Mesothelial cell of epicardium (in vitro differentiated cells): ENCODE data around the gene DISC1. TPM values are rescaled to one million over a fixed set of nuclear protein-coding genes. Genes with fewer than 3 reads are reported as not detected.

ENCODE experiments used
- DNase-seq, 2 experiments: peaks; one replicate each; pipeline ENCODE4 v3.0.0; 2021; ENCODE audit warnings: low spot score in 2 of 2; ENCODE audit not compliant: unreplicated experiment in 2 of 2
- H3K27ac Mint-ChIP-seq: 2 replicates; pipeline ENCODE4 v1.8.0; 2021; ENCODE audit warnings: mixed read lengths
- H3K27me3 Mint-ChIP-seq: 2 replicates; pipeline ENCODE4 v1.8.0; 2021; ENCODE audit warnings: low read depth, mixed read lengths
- H3K36me3 Mint-ChIP-seq: 2 replicates; pipeline ENCODE4 v1.8.0; 2021; ENCODE audit warnings: mixed read lengths
- H3K4me1 Mint-ChIP-seq: 2 replicates; pipeline ENCODE4 v1.8.0; 2021; ENCODE audit warnings: mixed read lengths
- H3K4me3 Mint-ChIP-seq: 2 replicates; pipeline ENCODE4 v1.8.0; 2021; ENCODE audit warnings: mild to moderate bottlenecking, moderate library complexity, mixed read lengths
- H3K9me3 Mint-ChIP-seq: 2 replicates; pipeline ENCODE4 v1.8.0; 2021; ENCODE audit warnings: mixed read lengths
- CTCF ChIP-seq: fragments of 200-600 bp; sonication (generic); IDR thresholded peaks from one replicate; pipeline ENCODE4 v1.5.0; 2021; ENCODE audit warnings: antibody characterized with exemption; ENCODE audit not compliant: unreplicated experiment
- total RNA-seq: library from RNA; stranded (reverse); gene quantifications from 3 replicates; pipeline ENCODE4 v1.2.1, GENCODE V29; 2021

Gene DISC1
- total RNA-seq, 1 donor from 2014 or later = 9.1 TPM

GRCh38 chr1:231694075-231694431 lies 67.5 kb downstream of the DISC1 start:
- TF ChIP-seq CTCF = no peak
- no peak for DNase-seq
- Mint-ChIP-seq H3K9me3 (no peaks in the 10 kb centered on the region), H3K27me3 (no peaks in the 10 kb centered on the region), H3K4me1 (peaks cover 18% of the 10 kb centered on the region), H3K27ac (no peak overlapping the region), H3K36me3 (no peaks in the 10 kb centered on the region), H3K4me3 (no peak overlapping the region)

- TF ChIP-seq CTCF = no peak
- Mint-ChIP-seq H3K36me3 (no peaks in the 10 kb centered on the region), H3K27me3 (no peaks in the 10 kb centered on the region)
Observed at GRCh38 chr1:231694465-231695077, 68.0 kb downstream of the DISC1 start.

GRCh38 chr1:231695439-231696255 lies 69.1 kb downstream of the DISC1 start:
- no peak overlapping the region for H3K27ac Mint-ChIP-seq

More at GRCh38 chr1:231694465-231695077, 68.0 kb downstream of the DISC1 start:
- DNase-seq = no peak
- Mint-ChIP-seq H3K27ac (no peak overlapping the region), H3K4me1 (peaks cover 21% of the 10 kb centered on the region), H3K4me3 (no peak overlapping the region), H3K9me3 (no peaks in the 10 kb centered on the region)

GRCh38 chr1:231699784-231700183 lies 73.2 kb downstream of the DISC1 start:
- H3K27ac Mint-ChIP-seq = peak overlapping the region; percentile 39
- no peak for DNase-seq
- no peak for TF ChIP-seq CTCF
- peaks cover 18% of the 10 kb centered on the region for H3K4me1 Mint-ChIP-seq
- H3K4me3 Mint-ChIP-seq = no peak overlapping the region
- H3K36me3 Mint-ChIP-seq = peaks cover 5% of the 10 kb centered on the region
- no peaks in the 10 kb centered on the region for H3K27me3 Mint-ChIP-seq
- H3K9me3 Mint-ChIP-seq = peaks cover 6% of the 10 kb centered on the region

More at GRCh38 chr1:231695439-231696255, 69.1 kb downstream of the DISC1 start:
- Mint-ChIP-seq H3K27me3 (no peaks in the 10 kb centered on the region), H3K9me3 (peaks cover 2% of the 10 kb centered on the region), H3K4me3 (no peak overlapping the region), H3K4me1 (peaks cover 24% of the 10 kb centered on the region), H3K36me3 (no peaks in the 10 kb centered on the region)
- no peak for TF ChIP-seq CTCF
- no peak for DNase-seq

- Mint-ChIP-seq H3K27ac (no peak overlapping the region), H3K27me3 (no peaks in the 10 kb centered on the region), H3K4me1 (peaks cover 16% of the 10 kb centered on the region), H3K4me3 (no peak overlapping the region), H3K9me3 (peaks cover 6% of the 10 kb centered on the region), H3K36me3 (peaks cover 5% of the 10 kb centered on the region)
- no peak for DNase-seq
- no peak for TF ChIP-seq CTCF
Observed at GRCh38 chr1:231701306-231701705, 74.7 kb downstream of the DISC1 start.
